HG03280 (cell line): Measurements from ENCODE around the gene EMC1.
"Not testable (repeated sequence)": the region's sequence is repeated elsewhere in the genome, so short reads cannot be mapped to it uniquely, and the experiment has no call there.

Experiments used
- ATAC-seq: cut with Tn5 transposase; IDR thresholded peaks from one replicate; pipeline ENCODE4 v1.9.1; 2021; ENCODE audit warnings: mild to moderate bottlenecking, moderate library complexity; ENCODE audit not compliant: unreplicated experiment

The EMC1 gene

DNA sequence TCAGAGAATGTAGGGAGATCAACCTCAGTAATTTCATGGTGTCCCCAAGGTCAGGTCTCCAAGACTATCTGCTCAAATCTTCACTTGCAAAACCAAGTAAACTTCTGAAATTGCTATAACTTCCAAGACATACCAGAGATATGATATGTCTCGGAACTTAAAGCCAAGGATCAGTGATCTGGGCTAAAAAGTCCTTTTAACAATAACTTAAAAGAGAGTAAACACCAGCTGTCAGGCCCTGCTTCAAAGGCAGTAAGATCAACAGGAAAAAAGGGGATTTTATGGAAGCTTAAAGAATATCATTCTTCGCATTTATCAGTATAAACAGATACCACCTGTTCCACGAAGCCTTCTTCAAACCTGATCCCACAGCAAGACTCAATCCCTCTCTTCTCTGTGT lies 55.0 kb downstream of the EMC1 start:
- no peak for ATAC-seq

DNA sequence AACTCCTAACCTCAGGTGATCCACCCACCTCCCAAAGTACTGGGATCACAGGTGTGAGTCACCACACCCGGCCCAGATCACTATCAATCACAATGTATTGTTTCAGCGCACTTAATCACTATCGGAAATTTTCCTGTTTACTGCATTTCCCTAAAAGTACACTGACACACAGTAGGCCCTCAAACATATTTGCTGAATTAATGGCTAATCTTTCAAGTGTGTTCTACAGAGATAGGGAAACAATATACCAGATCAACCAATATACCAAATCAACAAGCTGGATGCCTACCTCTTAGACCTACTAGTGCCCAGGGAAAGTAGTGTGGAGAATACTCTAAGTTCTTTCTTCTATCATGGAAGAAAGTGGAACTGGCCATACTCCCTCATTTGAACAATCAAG lies 58.3 kb downstream of the EMC1 start:
- no peak for ATAC-seq

DNA sequence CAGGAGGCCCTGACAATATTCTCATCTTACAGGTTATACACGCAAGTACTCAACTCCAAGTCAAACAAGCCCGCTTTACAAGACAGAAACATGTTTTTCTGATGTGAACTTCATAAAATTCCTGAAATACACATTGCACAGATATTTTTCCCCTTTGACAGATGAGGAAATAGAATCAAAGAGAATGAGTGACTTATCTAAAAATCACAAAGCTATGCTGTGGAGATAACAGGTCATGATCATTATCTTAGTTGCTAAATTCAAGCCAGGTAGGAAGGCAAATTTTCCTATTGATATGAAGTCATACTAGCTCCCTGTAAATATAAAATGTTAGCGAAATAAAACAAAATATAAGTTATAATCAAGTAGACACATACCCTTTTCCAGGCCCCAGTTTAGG lies 59.5 kb downstream of the EMC1 start:
- no peak for ATAC-seq

DNA sequence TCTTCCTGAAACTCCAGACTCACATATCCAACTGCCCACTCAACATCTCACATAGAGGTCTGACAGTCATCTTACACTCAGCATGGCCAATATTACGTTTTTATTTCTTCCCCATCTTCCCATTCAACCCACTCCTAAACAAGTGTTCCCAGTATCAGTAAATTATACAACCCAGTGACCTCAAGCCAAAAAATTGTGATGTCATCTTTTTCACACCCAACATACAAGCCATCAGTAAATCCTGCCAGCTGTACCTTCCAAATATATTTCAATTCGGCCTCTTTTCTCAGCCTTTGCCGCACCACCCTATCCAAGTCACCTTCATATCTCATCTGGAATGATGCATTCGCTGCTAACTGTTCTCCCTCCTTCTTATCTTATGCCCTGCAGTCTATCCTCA lies 60.9 kb downstream of the EMC1 start:
- ATAC-seq: no peak

DNA sequence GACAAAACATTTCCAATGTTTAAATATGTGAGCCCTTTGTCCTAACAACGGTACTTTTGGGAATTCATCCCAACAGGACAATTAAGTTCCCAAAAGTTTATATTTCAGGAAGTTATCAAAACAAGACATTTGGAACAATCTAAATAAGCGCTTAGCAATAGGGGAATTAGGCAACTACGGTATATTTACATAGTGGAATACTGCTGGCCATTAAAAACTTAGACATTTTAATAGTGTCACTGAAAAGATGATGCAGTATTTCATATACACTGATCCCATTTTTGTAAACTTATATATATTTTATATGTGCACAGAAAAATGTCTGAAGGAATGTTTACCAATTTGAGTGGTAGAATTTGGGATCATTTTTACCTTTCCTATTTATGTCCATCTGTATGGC lies 62.1 kb downstream of the EMC1 start:
- ATAC-seq: no peak

DNA sequence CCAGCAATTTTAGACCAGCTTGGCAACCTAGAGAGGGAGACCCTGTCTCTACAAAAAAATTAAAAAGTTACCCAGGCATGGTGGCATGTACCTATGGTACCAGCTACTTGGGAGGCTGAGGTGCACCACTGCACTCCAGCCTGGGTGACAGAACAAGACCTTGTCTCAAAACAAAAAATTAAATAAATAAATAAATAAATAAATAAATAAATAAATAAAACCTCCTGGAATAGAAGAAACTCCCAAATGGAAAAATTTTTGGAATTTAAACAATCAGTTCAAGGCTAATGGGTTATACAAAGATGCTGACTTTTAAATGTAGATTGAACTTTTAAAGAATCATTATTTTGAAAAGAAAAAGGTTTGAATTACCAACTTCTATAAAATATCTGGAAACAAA lies 63.5 kb downstream of the EMC1 start:
- ATAC-seq: no peak

DNA sequence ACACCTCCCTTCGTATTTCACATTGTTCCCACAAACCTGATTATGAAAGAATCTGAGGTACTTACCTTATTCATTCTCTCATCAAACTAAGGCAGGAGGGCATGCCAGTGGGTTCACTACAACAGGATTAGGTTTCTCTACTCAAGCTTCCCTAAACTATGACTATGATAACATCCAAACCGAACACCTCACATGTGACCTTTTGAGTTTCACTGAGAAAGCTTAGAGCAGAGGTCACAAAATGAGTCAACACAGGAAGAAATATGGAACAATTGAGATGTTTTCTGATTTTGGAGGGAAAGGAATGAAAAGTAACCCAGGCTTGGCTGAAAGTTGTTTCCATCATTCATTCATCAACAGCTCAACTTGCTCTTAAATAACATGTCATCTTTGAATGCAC lies 65.3 kb downstream of the EMC1 start:
- no peak for ATAC-seq

DNA sequence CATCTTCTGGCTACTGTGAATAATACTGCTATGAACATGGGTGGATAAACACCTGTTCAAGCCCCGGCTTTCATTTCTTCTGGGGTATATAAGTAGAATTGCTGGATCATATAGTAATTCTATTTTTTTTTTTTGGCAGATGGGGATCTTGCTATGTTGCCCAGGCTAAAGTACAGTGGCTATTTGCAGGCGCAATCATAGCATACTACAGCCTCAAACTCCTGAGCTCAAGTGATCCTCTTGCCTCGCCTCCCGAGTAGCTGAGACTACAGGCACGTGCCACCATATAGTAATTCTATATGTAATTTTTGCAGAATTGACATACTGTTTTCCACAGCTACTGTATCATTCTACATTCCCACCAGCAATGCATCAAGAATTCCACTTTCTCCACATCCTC lies 69.1 kb downstream of the EMC1 start:
- ATAC-seq: no peak

DNA sequence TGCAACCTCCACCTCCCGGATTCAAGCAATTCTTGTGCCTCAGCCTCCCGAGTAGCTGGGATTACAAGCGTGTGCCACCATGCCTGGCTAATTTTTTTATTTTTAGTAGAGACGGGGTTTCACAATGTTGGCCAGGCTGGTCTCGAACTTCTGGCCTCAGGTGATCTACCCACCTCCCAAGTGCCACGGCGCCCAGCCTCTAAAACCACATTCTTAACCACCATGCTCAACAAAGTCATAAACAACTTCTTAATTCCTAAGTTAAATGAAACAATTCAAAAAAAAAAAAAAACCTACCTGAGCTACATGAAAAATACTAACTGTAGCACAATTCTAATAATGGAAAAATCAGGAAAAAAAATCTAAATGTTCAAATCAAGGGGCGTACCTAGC lies 71.1 kb downstream of the EMC1 start:
- not testable (repeated sequence) for ATAC-seq

DNA sequence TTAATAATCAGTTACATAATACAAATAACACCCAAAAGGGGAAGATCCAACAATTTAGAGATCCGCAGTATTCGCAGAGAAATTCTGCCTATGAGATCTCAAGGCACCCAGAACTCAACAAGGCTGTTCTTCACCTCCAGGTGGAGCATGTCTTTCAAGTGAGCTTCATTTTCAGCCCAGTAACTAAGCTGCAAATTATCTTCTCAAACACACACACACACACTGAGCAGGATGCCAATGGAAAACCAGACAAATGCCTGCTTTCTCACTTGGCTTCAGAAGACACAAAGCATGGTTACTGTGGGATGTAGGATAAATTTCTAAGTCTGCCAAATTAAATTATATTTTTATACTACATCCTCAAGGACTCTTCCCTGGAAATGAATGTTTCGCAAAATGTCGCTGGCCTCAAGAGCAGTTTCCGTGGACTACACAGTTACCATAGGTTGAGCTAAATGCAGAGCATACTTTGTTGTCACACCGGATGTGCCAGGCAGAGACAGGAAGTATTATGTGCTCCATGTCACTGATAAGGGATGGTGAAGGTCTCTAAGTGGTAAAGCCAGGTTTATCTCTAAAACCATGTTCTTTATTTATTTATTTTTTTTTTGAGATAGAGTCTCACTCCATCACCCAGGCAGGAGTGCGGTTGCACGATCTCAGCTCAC lies 71.6 kb downstream of the EMC1 start:
- no peak for ATAC-seq

DNA sequence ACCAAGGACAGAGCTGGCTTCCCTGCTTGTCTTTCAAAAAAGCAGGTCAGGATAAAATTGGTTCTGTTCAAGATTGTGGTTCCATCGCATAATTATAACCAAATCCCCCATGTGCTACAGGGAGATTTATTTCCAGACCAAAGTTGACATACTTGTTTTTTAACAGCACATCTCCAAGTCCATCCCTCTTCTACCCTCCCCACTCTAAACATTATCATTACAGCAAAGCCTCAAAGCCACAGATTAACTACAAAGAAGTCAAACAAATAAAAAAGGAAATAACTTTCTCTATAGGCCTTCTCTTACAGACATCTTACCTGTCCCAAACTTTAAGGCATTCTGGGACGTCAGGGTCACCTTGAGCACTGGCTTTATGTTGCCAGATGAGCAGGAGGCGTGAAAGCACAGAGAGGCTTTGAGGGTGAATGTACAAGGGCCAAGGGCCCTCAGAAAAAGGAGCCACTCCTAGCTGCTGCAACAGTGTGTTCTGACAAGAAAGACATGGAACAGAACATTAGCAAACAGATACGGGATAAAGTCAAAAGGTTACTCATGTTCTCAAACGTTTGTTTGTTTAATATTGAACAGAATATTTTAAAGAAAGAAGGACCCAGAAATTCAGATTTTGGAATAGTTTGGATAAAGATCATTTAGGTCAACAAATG lies 72.5 kb downstream of the EMC1 start:
- ATAC-seq: no peak

DNA sequence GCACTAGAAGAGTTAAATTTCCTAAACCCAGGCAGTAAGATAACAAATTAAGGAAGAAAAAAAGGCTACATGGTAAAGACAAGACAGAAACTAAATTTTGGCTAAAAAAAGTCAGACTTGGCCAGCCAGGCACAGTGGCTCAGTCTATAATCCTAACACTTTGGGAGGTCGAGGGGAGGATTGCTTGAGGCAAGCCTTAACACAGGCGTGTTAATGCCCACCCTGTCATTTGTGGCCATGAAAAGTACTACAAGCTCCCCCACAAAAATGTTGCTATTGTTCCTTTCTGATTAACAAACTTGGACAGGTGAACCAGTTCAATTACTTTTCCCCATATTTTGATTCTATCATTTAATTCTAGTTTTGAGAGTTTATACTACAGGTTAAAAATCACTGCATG lies 73.5 kb downstream of the EMC1 start:
- ATAC-seq: no peak

DNA sequence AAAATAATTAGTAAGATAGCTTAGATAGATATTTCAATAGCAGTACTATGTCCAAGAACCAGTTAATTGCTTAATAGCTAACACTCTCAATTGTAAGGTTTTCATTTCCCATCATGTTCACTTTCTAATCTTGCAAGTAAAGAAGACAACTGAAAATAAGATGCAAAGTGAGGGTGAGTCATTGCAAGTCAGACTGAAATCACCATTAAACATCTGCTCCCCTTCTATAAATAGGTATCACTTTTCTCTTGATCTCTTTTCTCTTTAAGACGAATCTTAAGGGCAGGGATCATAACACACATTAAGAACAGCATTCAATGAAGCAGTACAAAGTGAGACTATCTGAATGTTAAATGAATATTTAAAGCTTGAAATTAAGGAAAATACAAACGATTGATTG lies 81.7 kb downstream of the EMC1 start:
- no peak for ATAC-seq

DNA sequence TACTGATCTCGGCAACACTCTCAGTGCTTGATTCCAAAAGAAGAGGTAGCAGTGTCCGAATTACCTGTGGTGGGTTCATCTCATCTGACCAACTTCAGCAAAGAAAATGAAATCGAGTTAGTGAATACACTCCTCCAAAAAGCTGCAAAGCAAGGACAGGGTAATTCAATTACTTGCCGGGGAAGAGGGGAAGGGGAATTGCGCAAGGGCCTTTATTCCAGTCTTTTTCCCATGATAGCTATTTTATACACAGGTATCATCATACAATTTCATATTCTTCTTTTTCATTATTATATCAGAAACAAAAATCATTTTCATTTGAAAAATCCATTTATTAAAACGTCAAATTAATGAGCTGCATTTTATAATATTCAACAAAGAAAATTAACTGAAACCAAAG lies 84.2 kb downstream of the EMC1 start:
- no peak for ATAC-seq

DNA sequence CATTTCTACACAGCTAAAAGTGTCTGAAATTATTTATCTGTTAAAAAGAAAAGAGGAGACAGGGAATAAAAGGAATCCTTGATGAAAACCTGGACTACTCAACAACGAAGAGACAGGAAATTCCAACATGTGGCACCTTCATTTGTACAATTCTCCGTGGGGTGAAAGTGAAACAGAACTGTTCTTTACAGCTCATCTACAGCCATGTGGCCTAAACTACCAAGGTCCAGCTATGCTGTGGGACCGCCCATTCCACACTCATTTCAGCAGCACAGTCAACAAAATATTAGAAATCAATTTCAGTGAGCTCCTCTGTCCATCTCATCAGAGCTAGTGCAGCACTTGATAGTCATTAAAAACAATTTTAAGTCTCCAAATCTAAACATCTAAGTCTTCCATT lies 85.3 kb downstream of the EMC1 start:
- no peak for ATAC-seq
